PC-3 (cell line): ENCODE measurements around the gene ZNF638. TPM values are rescaled to one million over a fixed set of nuclear protein-coding genes. Genes with fewer than 3 reads are reported as not detected.
"Not testable (repeated sequence)": the region's sequence is repeated elsewhere in the genome, so short reads cannot be mapped to it uniquely, and the experiment has no call there.

Experiments used
- ATAC-seq: fragments of 200-7000 bp; cut with Tn5 transposase; 2 replicates; pipeline ENCODE4 v1.9.1; 2020; ENCODE audit warnings: mild to moderate bottlenecking, moderate library complexity
- BruUV-seq: library from RNA; stranded (reverse); fragments of 400-500 nt; replicated peaks from 2 replicates; lab custom pipeline; 2021; lab: Mats Ljungman, UMichigan
- CTCF ChIA-PET: fragments of 300-600 bp; sonication (Branson Sonifier 250); formaldehyde crosslinking; loops from one replicate; lab custom pipeline; 2022; ENCODE audit warnings: antibody characterized with exemption; lab: Charles Lee
- POLR2A ChIA-PET: fragments of 300-600 bp; sonication (Branson Sonifier 250); formaldehyde crosslinking; loops from one replicate; lab custom pipeline; 2022; ENCODE audit warnings: antibody characterized with exemption; ENCODE audit not compliant: unreplicated experiment; lab: Charles Lee
- DNase-seq: peaks from one replicate; pipeline ENCODE4 v3.0.0-alpha.2; 2015
- H2AFZ ChIP-seq: fragments of 300-600 bp; sonication (generic); 2 replicates; pipeline ENCODE4 v1.6.0; 2016; ENCODE audit warnings: antibody characterized with exemption, low read length
- H3F3A ChIP-seq: fragments of 300-600 bp; sonication (generic); one replicate; pipeline ENCODE4 v1.6.0; 2017; ENCODE audit warnings: antibody characterized with exemption, low read length, control low read depth, mild to moderate bottlenecking; ENCODE audit not compliant: unreplicated experiment
- H3K27ac ChIP-seq: fragments of 300-600 bp; sonication (generic); 2 replicates; pipeline ENCODE4 v1.5.1; 2016; ENCODE audit warnings: mild to moderate bottlenecking, low read length
- H3K27me3 ChIP-seq: fragments of 300-600 bp; sonication (generic); 2 replicates; pipeline ENCODE4 v1.6.1; 2016; ENCODE audit warnings: low read length, mixed read lengths
- H3K36me3 ChIP-seq: fragments of 300-600 bp; sonication (generic); 2 replicates; pipeline ENCODE4 v1.6.1; 2016; ENCODE audit warnings: low read depth, mixed run types, low read length, mixed read lengths
- H3K4me1 ChIP-seq: fragments of 300-600 bp; sonication (generic); 2 replicates; pipeline ENCODE4 v1.5.1; 2016; ENCODE audit warnings: low read length; ENCODE audit not compliant: insufficient read depth
- H3K4me2 ChIP-seq: fragments of 300-600 bp; sonication (generic); 2 replicates; pipeline ENCODE4 v1.6.0; 2016; ENCODE audit warnings: low read length
- H3K4me3 ChIP-seq: fragments of 300-600 bp; sonication (generic); 2 replicates; pipeline ENCODE4 v1.5.1; 2016; ENCODE audit warnings: mild to moderate bottlenecking, low read length, mixed read lengths
- H3K79me2 ChIP-seq: fragments of 300-600 bp; sonication (generic); 2 replicates; pipeline ENCODE4 v1.6.1; 2017; ENCODE audit warnings: low read length, mixed read lengths
- H3K9ac ChIP-seq: fragments of 300-600 bp; sonication (generic); 2 replicates; pipeline ENCODE4 v1.6.0; 2016; ENCODE audit warnings: mild to moderate bottlenecking, low read length
- H3K9me2 ChIP-seq: fragments of 300-600 bp; sonication (generic); replicated peaks from 2 replicates; pipeline ENCODE4 v1.6.1; 2016; ENCODE audit warnings: mixed run types, low read length, mixed read lengths
- H3K9me3 ChIP-seq: fragments of 300-600 bp; sonication (generic); 2 replicates; pipeline ENCODE4 v1.6.1; 2016; ENCODE audit warnings: low read length, mixed read lengths
- H4K20me1 ChIP-seq: fragments of 300-600 bp; sonication (generic); 2 replicates; pipeline ENCODE4 v1.6.1; 2016; ENCODE audit warnings: low read length, mixed read lengths
- EZH2 ChIP-seq: fragments of 300-600 bp; sonication (generic); IDR thresholded peaks from one replicate; pipeline ENCODE4 v1.6.1; 2017; ENCODE audit warnings: antibody characterized with exemption, mild to moderate bottlenecking, low read length; ENCODE audit not compliant: unreplicated experiment
- EZH2phosphoT487 ChIP-seq: fragments of 300-600 bp; sonication (generic); IDR thresholded peaks from 2 replicates; pipeline ENCODE4 v1.6.1; 2018; ENCODE audit warnings: mild to moderate bottlenecking, antibody characterized with exemption, low read length, borderline replicate concordance
- intact Hi-C: fragments of 100-400 bp; cut with micrococcal nuclease; formaldehyde crosslinking; loops from 2 replicates; pipeline ENCODE4 v1.9.0; 2023
- total RNA-seq: library from RNA; depleted of rRNA; stranded (reverse); fragments of >200 nt; gene quantifications from 2 replicates; pipeline ENCODE4 v1.2.3, GENCODE V29; 2014
- TF ChIP-seq, protein P1 (sequence below): fragments of 300-600 bp; sonication (generic); conservative IDR thresholded peaks from 2 replicates; pipeline ENCODE4 v1.5.1; 2017; ENCODE audit warnings: antibody characterized with exemption, low read depth, mild to moderate bottlenecking, low read length

The ZNF638 gene
- total RNA-seq, 1 experiment from 2014 or later = 93.2 TPM

DNA sequence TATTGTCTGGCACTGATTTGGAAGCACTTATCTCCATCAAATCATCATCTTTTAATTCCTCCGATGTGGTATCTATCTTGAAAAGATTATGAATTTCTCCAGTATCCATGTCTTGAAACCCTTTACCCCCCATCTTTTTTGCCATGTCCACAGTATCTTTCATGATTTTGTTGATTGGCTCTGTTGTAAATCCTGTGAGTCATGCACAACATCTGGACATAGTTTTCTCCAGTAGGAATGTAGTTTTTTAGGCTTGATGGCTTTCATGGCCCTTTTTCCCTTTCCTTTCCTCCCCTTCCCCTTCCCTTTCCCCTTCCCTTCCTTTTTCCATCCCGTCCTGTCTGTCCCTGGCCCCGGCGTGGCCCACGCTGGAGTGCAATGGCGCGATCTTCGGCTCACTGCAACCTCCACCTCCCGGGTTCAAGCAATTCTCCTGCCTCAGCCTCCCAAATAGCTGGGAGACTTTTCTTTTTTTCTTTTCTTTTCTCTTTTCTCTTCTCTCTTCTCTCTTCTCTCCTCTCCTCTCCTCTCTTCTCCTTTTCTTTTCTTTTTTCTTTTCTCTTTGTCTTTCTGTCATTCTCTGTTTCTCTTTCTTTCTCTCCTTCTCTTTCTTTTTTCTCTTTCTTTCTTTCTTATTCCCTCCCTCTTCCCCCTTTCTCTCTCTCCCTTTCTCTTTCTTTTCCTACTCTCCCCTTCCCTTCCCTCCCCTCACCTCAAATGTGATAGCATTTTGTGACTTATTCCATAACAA is 18.4 kb upstream of the ZNF638 start:
- H4K20me1 ChIP-seq = no peaks in the 10 kb centered on the region

DNA sequence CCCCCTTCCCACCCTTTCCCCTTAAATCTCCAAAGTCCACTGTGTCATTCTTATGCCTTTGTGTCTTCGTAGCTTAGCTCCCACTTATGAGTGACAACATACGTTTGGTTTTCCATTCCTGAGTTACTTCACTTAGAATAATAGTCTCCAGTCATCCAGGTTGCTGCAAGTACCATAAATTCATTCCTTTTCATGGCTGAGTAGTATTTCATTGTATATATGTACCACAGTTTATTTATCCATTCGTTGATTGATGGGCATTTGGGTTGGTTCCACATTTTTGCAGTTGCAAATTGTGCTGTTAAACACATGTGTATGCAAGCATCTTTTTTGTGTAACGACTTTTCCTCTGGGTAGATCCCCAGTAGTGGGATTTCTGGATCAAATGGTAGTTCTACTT is 14.5 kb upstream of the ZNF638 start:
- H3K27ac ChIP-seq = no peak overlapping the region
- CTCF ChIA-PET = no interaction called here
- ATAC-seq (no peak), DNase-seq (no peak)
- H3K27me3 ChIP-seq = no peaks in the 10 kb centered on the region
- H3K4me2 ChIP-seq = no peak overlapping the region
- POLR2A ChIA-PET = no interaction called here
- H3K36me3 ChIP-seq = peaks cover 6% of the 10 kb centered on the region; the same call in 1 of the 2 replicates
- no peaks in the 10 kb centered on the region for H3K79me2 ChIP-seq
- no peaks in the 10 kb centered on the region for H4K20me1 ChIP-seq
- intact Hi-C loops = no loop called here
- no peak overlapping the region for H3K4me3 ChIP-seq
- H3K9me2 ChIP-seq = no peaks in the 10 kb centered on the region
- H3K4me1 ChIP-seq = no peaks in the 10 kb centered on the region
- no TSS peak for BruUV-seq
- TF ChIP-seq, protein P1, sequence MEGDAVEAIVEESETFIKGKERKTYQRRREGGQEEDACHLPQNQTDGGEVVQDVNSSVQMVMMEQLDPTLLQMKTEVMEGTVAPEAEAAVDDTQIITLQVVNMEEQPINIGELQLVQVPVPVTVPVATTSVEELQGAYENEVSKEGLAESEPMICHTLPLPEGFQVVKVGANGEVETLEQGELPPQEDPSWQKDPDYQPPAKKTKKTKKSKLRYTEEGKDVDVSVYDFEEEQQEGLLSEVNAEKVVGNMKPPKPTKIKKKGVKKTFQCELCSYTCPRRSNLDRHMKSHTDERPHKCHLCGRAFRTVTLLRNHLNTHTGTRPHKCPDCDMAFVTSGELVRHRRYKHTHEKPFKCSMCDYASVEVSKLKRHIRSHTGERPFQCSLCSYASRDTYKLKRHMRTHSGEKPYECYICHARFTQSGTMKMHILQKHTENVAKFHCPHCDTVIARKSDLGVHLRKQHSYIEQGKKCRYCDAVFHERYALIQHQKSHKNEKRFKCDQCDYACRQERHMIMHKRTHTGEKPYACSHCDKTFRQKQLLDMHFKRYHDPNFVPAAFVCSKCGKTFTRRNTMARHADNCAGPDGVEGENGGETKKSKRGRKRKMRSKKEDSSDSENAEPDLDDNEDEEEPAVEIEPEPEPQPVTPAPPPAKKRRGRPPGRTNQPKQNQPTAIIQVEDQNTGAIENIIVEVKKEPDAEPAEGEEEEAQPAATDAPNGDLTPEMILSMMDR = no peak
- no peak for TF ChIP-seq EZH2
- no peak for TF ChIP-seq EZH2phosphoT487
- no peaks in the 10 kb centered on the region for H3F3A ChIP-seq
- no peak overlapping the region for H2AFZ ChIP-seq
- no peaks in the 10 kb centered on the region for H3K9me3 ChIP-seq
- H3K9ac ChIP-seq = no peak overlapping the region

More for the DNA sequence above, 18.4 kb upstream of the ZNF638 start:
- H3F3A ChIP-seq = no peaks in the 10 kb centered on the region
- no peak overlapping the region for H3K9ac ChIP-seq
- TF ChIP-seq EZH2 (no peak), EZH2phosphoT487 (no peak)
- TF ChIP-seq, protein P1 = no peak
- H3K4me2 ChIP-seq = no peak overlapping the region
- ChIA-PET POLR2A (no interaction called here), CTCF (no interaction called here)
- 0 out of 2 replicates have a peak, but pooled peaks cover 8% of the 10 kb centered on the region for H3K79me2 ChIP-seq
- H3K36me3 ChIP-seq = peaks cover 6% of the 10 kb centered on the region; the same call in 1 of the 2 replicates
- no peak for DNase-seq
- no peaks in the 10 kb centered on the region for H3K9me2 ChIP-seq
- H3K27me3 ChIP-seq = no peaks in the 10 kb centered on the region
- no peak overlapping the region for H3K4me3 ChIP-seq
- ATAC-seq = no peak
- H3K4me1 ChIP-seq = no peaks in the 10 kb centered on the region
- intact Hi-C loops = no loop called here
- no peak overlapping the region for H3K27ac ChIP-seq
- H2AFZ ChIP-seq = no peak overlapping the region
- H3K9me3 ChIP-seq = no peaks in the 10 kb centered on the region
- no TSS peak for BruUV-seq

DNA sequence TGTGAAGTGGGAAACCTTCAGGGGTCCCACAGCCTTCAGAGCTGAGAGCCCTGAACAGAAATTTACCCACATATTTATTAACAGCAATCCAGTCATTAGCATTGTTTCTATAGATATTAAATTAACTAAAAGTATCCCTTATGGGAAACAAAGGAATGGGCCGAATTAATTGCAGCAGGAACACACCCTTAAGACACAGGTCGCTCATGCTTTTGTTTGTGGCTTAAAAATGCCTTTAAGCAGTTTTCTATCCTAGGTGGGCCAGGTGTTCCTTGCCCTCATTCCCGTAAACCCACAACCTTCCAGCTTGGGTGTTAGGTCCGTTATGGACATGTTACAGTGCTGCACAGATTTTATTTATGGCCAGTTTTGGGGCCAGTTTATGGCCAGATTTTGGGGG is 13.7 kb upstream of the ZNF638 start:
- H3K4me1 ChIP-seq, intact Hi-C loops, H3K9me2 ChIP-seq, ATAC-seq, H3K4me3 ChIP-seq, H3K36me3 ChIP-seq, H3K4me2 ChIP-seq, H3K9me3 ChIP-seq, POLR2A ChIA-PET, CTCF ChIA-PET, H3K79me2 ChIP-seq, BruUV-seq, H3K27ac ChIP-seq, H3K27me3 ChIP-seq, H2AFZ ChIP-seq, H3F3A ChIP-seq, H3K9ac ChIP-seq, H4K20me1 ChIP-seq, DNase-seq: not testable (repeated sequence)
